Measurements from ENCODE around the gene EEF1A1.
"Not testable (repeated sequence)": the region's sequence is repeated elsewhere in the genome, so short reads cannot be mapped to it uniquely, and the experiment has no call there.

EEF1A1 gene

DNA sequence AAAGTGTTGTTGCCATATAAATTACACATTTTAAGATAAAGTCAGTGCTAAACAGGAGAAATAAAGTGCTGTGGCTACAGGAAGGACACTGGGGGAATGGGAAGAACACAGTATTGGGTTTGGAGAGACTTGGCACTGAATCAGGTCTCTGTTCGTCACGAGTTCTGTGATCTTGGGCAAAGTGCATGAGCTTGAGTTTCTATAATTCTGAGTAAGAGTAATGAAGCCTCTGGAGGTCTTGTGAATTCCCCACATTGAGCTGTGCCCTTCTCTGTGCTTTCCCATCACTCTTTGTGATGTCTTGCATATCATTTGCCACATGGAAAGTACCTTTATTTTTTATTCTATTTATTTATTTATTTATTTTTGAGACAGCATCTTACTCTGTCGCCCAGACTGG is 16.8 kb upstream of the EEF1A1 start:
- DNase-seq (ENCODE audit: low spot score), result no peak

DNA sequence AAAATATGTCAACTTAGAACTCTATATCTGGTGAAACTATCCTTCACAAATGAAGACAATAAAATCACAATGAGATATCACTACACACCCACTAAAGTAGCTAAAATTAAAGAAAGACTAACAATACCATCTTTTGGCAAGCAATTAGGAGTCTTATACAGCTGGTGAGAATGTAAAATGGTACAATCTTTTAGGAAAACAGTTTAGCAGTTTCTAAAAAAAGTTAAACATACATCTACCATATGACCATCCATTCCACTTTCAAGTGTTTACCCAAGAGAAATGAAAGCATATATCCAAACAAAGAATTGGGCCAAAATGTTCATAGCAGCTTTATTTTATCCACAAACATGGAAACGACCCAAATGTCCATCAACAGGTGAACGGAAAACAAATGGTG is 13.8 kb upstream of the EEF1A1 start:
- DNase-seq (ENCODE audit: low spot score), result no peak

DNA sequence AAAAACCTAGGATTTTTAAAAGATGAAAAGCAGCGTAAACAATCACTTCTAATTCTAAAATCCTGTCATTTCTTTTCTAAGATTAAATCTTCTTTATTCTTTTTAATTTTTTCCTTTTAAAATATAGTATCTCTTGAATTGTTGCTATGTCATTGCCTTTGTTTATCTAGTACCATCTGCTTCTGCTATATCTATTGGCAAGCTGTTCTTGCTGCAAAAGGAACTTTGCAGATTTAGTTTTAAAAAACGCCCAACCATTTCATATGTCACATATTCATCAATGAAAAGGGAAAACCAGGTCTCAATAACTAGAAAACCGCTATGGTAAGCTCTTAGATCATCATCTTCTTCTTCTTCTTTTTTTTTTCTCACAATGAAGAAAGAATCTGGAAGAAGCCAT is 11.5 kb upstream of the EEF1A1 start:
- no peak for DNase-seq (ENCODE audit: low spot score)

DNA sequence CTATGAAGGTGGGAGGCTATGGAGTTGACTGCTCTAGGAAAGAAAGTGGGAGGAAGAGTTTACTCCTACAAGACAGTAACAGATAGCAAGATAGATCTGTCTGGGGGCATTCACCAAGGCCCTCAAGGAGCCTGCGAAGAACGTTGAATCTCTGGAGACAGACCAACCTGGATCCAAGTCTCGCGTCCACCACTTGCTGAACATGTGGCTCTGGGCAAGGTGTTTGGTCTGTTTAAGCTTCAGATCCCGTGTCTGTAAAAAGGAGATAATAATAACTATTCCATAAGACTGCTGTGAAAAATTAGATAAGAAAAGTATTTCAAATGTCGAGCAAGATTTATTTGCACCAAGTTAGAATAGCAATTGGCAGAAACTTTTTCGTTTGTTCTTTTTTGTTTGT is 8.1 kb upstream of the EEF1A1 start:
- DNase-seq (ENCODE audit: low spot score), result no peak

DNA sequence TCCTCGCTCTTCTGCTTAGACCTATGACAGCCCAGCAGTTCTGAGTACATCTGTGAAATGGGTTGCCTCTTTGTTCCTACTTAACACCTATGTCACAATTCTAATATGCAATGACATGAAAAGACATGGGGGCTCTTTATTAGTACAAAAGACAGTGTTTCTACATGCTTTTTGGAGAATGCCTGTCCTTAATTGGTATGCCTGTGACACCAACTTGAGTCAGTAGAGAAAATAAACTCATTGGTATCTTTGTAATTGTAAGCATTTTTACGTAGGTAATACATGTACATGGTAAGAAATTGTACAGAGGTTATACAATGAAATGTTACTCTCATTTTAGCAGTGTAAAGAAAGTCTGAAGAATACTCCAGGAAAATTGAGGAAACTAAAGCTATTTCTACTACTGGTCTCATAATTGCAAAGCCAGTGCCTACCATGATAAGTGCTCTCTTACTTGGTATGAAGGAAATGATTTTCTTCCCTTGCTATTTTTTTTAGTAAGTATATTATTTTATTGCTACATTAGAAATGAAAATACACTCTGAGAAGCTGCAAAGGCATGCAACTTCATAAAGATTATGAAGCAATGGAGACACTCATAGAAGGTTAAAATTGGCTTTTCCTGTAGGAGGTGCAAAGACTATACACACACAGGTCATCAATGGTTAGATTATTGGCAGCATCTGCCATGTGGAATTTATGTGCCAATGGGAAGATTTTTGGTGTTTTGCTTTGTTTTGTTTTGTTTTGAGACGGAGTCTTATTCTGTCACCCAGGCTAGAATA is 4.9 kb upstream of the EEF1A1 start:
- no peak for DNase-seq (ENCODE audit: low spot score)

DNA sequence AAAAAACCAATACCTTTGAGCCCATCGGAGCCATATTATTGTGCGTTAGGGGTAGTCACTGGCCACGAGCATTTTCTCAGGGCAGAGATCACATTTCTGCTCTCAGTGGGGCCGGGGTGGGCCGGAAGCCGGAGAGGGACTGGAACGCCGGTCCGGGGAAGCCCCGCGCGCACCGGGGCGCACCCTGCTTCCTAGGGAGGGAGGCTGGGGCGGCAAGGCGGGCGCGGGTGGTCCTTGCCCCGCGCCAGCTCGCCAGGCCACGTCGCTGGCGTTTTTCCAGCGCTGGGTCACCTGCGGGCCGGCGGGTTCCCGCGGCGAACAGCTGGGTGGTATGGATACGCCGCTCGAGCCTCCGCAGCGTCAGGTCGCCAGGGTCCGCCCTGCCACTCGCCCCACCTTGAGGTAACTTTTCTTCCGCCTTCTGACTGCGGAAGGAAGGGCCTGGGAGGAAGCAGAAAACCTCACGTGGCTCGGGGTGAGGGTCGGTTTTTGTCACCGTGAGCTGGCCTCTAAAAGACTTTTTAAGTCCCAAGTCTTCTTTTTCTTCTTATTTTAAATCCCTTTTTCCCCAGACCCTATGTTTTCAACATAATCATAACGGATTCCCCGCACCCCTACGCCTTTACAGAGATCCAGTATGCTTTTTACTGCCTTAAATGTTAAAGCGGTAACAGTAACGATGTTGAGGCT is 2.7 kb upstream of the EEF1A1 start:
- DNase-seq (ENCODE audit: low spot score), result peak; percentile 31

DNA sequence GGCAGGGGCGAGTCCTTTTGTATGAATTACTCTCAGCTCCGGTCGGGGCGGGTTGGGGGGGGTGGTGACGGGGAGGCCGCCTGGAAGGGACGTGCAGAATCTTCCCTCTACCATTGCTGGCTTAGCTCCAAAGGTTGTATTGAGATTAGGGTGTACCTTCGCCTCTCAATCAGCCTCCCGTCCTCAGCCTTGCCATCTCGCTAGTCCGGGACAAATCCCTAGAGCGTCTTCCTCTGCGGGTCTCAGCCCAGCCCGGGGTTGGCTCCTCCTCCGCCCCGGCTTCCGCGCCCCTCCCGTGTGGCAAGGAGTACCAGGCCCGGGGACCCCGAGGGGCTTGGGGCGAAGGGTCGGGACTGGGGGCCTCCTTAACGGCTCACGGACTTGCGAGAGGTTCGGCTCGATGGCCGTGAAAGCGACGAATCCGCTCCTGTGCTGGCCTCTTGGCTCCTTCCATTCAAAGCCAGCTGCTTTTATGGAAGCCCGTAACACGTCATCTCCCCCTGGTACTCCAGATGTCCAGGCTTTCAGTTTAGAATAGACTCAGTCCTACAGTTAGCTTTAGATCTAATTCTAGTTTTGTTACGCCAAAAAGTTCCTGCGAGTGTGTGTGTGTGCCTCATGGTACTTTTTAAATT is 636 bp upstream of the EEF1A1 start:
- DNase-seq (ENCODE audit: low spot score), result peak; percentile 63

DNA sequence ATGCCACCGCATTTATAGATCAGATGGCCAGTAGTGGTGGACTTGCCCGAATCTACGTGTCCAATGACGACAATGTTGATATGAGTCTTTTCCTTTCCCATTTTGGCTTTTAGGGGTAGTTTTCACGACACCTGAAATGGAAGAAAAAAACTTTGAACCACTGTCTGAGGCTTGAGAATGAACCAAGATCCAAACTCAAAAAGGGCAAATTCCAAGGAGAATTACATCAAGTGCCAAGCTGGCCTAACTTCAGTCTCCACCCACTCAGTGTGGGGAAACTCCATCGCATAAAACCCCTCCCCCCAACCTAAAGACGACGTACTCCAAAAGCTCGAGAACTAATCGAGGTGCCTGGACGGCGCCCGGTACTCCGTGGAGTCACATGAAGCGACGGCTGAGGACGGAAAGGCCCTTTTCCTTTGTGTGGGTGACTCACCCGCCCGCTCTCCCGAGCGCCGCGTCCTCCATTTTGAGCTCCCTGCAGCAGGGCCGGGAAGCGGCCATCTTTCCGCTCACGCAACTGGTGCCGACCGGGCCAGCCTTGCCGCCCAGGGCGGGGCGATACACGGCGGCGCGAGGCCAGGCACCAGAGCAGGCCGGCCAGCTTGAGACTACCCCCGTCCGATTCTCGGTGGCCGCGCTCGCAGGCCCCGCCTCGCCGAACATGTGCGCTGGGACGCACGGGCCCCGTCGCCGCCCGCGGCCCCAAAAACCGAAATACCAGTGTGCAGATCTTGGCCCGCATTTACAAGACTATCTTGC is 725 bp downstream of the EEF1A1 start:
- peak; percentile 28 for DNase-seq (ENCODE audit: low spot score)

DNA sequence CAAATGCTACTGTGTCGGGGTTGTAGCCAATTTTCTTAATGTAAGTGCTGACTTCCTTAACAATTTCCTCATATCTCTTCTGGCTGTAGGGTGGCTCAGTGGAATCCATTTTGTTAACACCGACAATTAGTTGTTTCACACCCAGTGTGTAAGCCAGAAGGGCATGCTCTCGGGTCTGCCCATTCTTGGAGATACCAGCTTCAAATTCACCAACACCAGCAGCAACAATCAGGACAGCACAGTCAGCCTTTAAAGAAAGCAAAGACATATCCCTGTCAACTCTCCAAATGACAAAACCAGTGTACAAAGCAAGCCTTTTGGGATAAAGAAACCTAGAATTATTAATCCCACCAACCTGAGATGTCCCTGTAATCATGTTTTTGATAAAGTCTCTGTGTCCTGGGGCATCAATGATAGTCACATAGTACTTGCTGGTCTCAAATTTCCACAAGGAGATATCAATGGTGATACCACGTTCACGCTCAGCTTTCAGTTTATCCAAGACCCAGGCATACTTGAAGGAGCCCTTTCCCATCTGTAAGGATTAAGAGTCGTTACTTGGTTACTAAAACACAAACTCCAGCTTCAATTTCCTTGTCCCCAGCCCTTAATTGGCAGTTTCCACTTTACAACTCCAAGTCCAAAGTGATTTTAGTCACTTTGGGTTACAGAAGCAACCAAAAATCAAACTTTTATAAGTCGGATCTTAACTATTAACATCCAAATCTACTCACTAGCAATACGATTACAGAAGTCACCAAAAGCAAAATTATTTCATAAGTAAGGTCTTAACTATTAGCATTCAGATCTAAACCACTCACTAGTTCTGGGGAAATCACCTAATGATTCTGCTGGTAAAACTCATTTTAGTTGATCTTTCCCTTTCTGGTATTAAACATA is 1.6 kb downstream of the EEF1A1 start:
- DNase-seq (ENCODE audit: low spot score), result not testable (repeated sequence)

DNA sequence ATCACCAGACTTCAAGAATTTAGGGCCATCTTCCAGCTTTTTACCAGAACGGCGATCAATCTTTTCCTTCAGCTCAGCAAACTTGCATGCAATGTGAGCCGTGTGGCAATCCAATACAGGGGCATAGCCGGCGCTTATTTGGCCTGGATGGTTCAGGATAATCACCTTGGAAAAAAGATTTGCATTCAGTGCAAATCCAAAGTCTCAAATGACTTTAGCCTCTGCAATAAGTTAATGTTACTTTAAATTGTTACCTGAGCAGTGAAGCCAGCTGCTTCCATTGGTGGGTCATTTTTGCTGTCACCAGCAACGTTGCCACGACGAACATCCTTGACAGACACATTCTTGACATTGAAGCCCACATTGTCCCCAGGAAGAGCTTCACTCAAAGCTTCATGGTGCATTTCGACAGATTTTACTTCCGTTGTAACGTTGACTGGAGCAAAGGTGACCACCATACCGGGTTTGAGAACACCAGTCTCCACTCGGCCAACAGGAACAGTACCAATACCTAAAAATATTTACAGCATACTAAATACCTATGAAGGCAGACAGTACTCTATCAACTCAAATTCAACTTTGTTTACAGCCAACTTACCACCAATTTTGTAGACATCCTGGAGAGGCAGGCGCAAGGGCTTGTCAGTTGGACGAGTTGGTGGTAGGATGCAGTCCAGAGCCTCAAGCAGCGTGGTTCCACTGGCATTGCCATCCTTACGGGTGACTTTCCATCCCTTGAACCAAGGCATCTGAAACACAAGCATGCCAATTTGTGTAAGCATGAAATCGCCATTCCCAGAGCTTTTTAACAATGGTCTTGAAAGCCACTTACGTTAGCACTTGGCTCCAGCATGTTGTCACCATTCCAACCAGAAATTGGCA is 2.5 kb downstream of the EEF1A1 start:
- DNase-seq (ENCODE audit: low spot score), result not testable (repeated sequence)

DNA sequence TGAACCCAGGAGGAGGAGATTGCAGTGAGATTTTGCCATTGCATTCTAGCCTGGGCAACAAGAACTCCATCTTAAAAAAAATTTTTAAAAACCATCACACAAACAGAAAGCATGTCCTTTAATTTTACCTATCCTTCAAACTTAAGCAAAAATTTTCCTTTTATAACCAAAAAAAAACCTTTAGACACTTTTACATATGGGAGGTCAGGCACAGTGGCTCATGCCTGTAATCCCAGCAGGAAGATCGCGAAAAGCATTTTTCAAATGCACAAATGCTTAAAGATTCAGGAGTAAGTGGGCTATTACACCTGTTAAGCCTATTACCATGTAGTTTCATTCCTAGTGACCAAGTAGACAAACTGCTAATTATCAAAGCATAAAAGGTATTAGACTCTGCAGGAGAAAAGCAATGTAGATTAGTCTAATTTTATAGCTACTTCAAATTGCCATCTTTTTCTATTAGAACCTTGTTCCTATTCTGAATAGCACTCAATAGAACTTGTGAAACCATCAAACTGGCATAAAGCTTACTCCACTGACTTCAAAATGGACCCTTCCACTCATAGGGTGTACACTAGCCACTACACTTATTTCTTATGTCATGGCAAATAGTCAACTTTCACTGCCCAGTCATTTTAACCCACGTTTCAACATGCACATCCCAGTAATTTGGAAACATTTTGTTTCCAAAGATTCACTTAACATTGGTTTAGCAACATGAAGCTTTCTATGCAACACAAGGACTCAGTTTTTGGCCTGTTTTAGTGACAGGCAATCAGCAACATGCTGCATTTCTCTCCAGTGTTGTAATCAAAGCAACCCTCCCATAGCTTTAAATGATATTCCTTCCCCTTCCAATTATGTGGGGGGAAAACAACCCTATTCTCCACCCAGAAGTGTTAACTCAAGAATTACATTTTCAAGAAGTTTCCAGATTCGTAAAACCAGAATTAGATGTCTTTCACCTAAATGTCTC is 4.0 kb downstream of the EEF1A1 start:
- DNase-seq (ENCODE audit: low spot score), result no peak

DNA sequence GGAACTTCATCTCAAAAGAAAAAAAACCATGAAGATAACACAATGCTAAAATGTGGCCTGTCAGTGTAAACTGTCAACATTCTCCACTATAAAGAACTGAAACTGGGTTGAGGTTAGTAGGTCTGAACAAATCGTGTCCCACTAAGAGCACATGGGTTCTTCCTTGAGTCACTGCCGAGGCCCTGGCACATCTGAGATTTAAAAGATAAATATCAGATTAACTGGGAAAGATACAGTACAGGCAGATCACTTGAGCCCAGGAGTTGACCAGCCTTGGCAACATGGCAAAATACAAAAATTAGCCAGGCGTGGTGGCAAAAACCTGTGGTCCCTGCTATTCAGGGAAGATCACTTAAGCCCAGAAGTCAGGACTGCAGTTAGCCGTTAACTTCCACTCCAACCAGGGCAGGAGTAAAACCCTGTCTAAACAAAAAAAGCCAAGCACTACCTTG is 5.6 kb downstream of the EEF1A1 start:
- DNase-seq (ENCODE audit: low spot score), result no peak

DNA sequence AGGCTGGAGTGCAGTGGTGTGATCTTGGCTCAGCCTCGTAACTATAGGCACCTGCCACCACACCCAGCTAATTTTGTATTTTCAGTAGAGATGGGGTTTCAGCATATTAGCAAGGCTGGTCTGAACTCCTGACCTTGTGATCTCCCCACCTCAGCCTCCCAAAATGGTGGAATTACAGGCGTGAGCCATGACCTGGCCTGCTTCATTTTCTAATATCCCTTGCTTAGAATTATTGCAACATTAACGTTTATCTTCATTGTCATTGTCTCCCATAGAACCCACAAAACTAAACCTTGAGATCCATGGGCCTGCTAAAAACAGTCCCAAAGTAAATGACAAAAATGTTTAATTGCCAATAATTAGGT is 6.1 kb downstream of the EEF1A1 start:
- DNase-seq (ENCODE audit: low spot score), result no peak

DNA sequence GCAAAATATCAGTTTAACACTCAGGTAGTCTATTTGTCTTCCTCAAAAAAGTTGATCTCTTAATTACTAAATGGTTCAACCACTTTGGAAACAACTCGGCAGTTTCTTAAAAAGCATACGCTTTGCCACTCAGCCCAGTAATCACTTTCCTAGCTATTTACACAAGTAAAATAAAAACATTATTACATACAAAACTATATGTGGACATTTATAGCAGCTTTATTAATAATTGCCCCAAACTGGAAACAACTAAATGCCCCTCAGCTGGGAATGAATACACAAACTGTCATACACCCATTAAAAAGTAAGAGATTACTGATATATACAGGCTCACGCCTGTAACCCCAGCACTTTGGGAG is 7.4 kb downstream of the EEF1A1 start:
- DNase-seq (ENCODE audit: low spot score), result no peak

DNA sequence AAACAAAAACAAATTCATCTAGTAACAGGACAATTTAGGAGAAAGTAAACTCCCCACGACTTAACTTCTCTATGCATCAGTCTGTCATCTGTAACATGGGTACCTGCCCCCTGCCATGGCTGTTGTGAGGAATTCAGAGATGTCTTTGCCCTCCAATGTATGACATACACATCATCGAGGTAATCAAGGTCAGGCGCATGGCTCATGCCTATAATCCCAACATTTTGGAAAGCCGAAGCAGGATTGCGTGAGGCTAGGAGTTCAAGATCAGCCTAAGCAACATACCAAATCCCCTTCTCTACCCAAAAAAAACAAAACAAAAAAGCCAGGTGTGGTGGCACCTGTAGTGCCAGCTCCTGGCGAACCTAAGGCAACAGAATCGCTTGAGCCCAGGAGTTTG is 9.0 kb downstream of the EEF1A1 start:
- no peak for DNase-seq (ENCODE audit: low spot score)

DNA sequence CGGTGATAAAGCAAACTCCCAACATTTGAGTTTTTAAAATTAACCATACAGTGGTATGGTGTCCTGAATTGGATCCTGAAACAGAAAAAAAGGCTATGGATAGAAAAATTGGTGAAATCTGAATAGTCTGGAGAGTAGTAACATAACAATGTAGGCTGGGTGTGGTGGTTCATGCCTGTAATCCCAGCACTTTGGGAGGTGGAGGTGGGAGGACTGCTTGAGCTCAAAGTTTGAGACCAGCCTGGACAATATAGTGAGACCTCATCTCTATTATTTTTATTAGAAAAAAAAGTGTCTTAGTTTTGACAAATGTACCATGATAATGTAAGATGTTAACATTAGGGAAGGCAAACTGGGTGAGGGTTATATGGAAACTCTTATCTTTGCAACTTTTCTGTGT is 11.0 kb downstream of the EEF1A1 start:
- DNase-seq (ENCODE audit: low spot score), result no peak

DNA sequence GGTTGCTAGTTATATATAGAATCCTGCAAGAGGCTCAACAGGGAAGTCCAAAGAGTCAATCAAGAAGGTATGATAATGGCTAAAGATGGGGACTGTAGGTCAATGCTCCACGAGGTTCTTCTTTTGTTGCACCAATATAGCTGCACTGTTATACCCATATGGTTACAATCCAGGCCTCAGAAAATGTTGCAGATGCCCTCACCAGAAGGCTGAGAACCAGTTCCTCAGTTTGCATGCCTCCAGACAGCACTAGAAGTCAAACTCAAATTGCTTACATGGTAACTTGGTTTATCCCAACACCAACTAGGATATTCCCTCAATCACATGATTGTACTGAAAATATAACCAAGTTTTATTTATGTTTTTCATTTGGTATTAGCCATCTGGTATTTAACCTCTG is 12.1 kb downstream of the EEF1A1 start:
- DNase-seq (ENCODE audit: low spot score), result no peak

DNA sequence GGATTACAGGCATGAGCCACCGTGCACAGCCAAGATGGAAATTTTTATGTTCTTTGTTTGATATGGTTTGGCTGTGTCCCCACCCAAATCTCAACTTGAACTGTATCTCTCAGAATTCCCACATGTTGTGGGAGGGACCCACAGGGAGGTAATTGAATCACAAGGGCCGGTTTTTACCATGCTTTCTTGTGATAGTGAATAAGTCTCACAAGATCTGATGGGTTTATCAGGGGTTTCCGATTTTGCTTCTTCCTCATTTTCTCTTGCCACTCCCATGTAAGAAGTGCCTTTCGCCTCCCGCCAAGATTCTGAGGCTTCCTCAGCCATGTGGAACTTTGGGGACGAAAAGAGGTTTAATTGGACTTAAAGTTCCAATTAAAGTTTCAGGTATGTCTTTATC is 14.6 kb downstream of the EEF1A1 start:
- DNase-seq (ENCODE audit: low spot score), result no peak

DNA sequence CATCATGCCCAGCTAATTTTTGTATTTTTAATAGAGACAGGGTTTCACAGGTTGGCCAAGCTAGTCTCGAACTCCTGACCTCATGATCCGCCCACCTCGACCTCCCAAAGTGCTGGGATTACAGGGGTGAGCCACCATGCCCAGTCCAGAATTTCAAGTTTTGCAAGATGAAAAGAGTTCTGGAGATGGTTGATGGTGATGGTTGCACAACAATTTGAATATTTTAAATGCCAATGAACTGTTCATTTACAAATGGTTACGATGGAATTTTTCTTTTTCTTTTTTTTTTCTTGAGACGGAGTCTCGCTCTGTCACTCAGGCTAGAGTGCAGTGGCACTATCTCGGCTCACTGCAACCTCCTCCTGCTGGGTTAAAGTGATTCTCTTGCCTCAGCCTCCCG is 15.1 kb downstream of the EEF1A1 start:
- DNase-seq (ENCODE audit: low spot score), result not testable (repeated sequence)
